ENCODE results near the gene HEPHL1.

HEPHL1 gene

GRCh38 chr11:93984936-93985335 lies 36.2 kb upstream of the HEPHL1 start:
- Histone ChIP-seq H3K4me1 (ENCODE audit: low read length) (no peaks in the 10 kb centered on the region), H3K27me3 (replicated peaks; ENCODE audit: insufficient read depth, low read length) (no peaks in the 10 kb centered on the region), H4K20me1 (ENCODE audit: insufficient read depth, low read length) (no peaks in the 10 kb centered on the region), H3K9me3 (replicated peaks; ENCODE audit: insufficient read depth, low read length) (no peaks in the 10 kb centered on the region), H2AFZ (ENCODE audit: low read length) (no peak overlapping the region), H3K9me2 (replicated peaks; ENCODE audit: insufficient read depth, low read length) (no peaks in the 10 kb centered on the region), H3K9ac (ENCODE audit: low read length) (no peak overlapping the region), H3K4me2 (ENCODE audit: low read depth, low read length) (no peak overlapping the region), H3K27ac (ENCODE audit: low read length) (no peak overlapping the region), H3K36me3 (replicated peaks; ENCODE audit: insufficient read depth, low read length) (no peaks in the 10 kb centered on the region), H3K79me2 (ENCODE audit: low read length) (no peaks in the 10 kb centered on the region), H3K4me3 (ENCODE audit: low read length) (no peak overlapping the region), H3F3A (ENCODE audit: insufficient read depth, low read length) (no peaks in the 10 kb centered on the region)
- TF ChIP-seq EZH2phosphoT487 (IDR thresholded peaks at IDR 0.05; ENCODE audit: low read length) (no peak), EZH2 (optimal IDR thresholded peaks at IDR 0.05; ENCODE audit: low read depth, low read length) (no peak), CTCF (IDR thresholded peaks at IDR 0.05; ENCODE audit: low read length) (no peak)
- no peak for DNase-seq

- Histone ChIP-seq H3K36me3 (replicated peaks; ENCODE audit: insufficient read depth, low read length) (no peaks in the 10 kb centered on the region), H3K9me2 (replicated peaks; ENCODE audit: insufficient read depth, low read length) (no peaks in the 10 kb centered on the region), H3K27me3 (replicated peaks; ENCODE audit: insufficient read depth, low read length) (no peaks in the 10 kb centered on the region), H3K27ac (ENCODE audit: low read length) (no peak overlapping the region), H2AFZ (ENCODE audit: low read length) (no peak overlapping the region), H3F3A (ENCODE audit: insufficient read depth, low read length) (no peaks in the 10 kb centered on the region), H3K4me2 (ENCODE audit: low read depth, low read length) (no peak overlapping the region), H3K4me3 (ENCODE audit: low read length) (no peak overlapping the region), H3K79me2 (ENCODE audit: low read length) (no peaks in the 10 kb centered on the region), H4K20me1 (ENCODE audit: insufficient read depth, low read length) (no peaks in the 10 kb centered on the region), H3K4me1 (ENCODE audit: low read length) (no peaks in the 10 kb centered on the region), H3K9ac (ENCODE audit: low read length) (no peak overlapping the region), H3K9me3 (replicated peaks; ENCODE audit: insufficient read depth, low read length) (no peaks in the 10 kb centered on the region)
- TF ChIP-seq EZH2 (optimal IDR thresholded peaks at IDR 0.05; ENCODE audit: low read depth, low read length), result no peak
- no peak for TF ChIP-seq CTCF (IDR thresholded peaks at IDR 0.05; ENCODE audit: low read length)
- no peak for TF ChIP-seq EZH2phosphoT487 (IDR thresholded peaks at IDR 0.05; ENCODE audit: low read length)
- DNase-seq, result no peak
Observed at GRCh38 chr11:93986716-93987115, 34.4 kb upstream of the HEPHL1 start.

- no peaks in the 10 kb centered on the region for H3K9me2 ChIP-seq (replicated peaks; ENCODE audit: insufficient read depth, low read length)
- H3K27me3 ChIP-seq (replicated peaks; ENCODE audit: insufficient read depth, low read length), result no peaks in the 10 kb centered on the region
- H3K9ac ChIP-seq (ENCODE audit: low read length), result no peak overlapping the region
- DNase-seq, result no peak
- TF ChIP-seq EZH2phosphoT487 (IDR thresholded peaks at IDR 0.05; ENCODE audit: low read length) (no peak), EZH2 (optimal IDR thresholded peaks at IDR 0.05; ENCODE audit: low read depth, low read length) (no peak), CTCF (IDR thresholded peaks at IDR 0.05; ENCODE audit: low read length) (no peak)
- H2AFZ ChIP-seq (ENCODE audit: low read length), result no peak overlapping the region
- no peaks in the 10 kb centered on the region for H3F3A ChIP-seq (ENCODE audit: insufficient read depth, low read length)
- no peak overlapping the region for H3K4me2 ChIP-seq (ENCODE audit: low read depth, low read length)
- no peaks in the 10 kb centered on the region for H3K36me3 ChIP-seq (replicated peaks; ENCODE audit: insufficient read depth, low read length)
- no peaks in the 10 kb centered on the region for H4K20me1 ChIP-seq (ENCODE audit: insufficient read depth, low read length)
- H3K9me3 ChIP-seq (replicated peaks; ENCODE audit: insufficient read depth, low read length), result no peaks in the 10 kb centered on the region
- H3K4me3 ChIP-seq (ENCODE audit: low read length), result no peak overlapping the region
- H3K4me1 ChIP-seq (ENCODE audit: low read length), result no peaks in the 10 kb centered on the region
- H3K79me2 ChIP-seq (ENCODE audit: low read length), result no peaks in the 10 kb centered on the region
- no peak overlapping the region for H3K27ac ChIP-seq (ENCODE audit: low read length)
Observed at GRCh38 chr11:93988455-93988854, 32.7 kb upstream of the HEPHL1 start.
